IMR-90 (cell line): ENCODE data around the gene CTAGE9. TPM values are rescaled to one million over a fixed set of nuclear protein-coding genes. Genes with fewer than 3 reads are reported as not detected.

ENCODE experiments used
- ATAC-seq: fragments of 200-7000 bp; cut with Tn5 transposase; 2 replicates; pipeline ENCODE4 v1.9.1; 2020; ENCODE audit warnings: low read depth, mild to moderate bottlenecking, moderate library complexity
- BruUV-seq: library from RNA; stranded (reverse); fragments of 400-500 nt; replicated peaks from 2 replicates; lab custom pipeline; 2021; lab: Mats Ljungman, UMichigan
- CTCF ChIA-PET: fragments of 300-600 bp; formaldehyde crosslinking; extraction: SDS; loops from one replicate; lab custom pipeline; 2021; ENCODE audit warnings: antibody characterized with exemption; lab: Yijun Ruan, JAX
- POLR2A ChIA-PET: fragments of 300-600 bp; sonication (Branson Sonifier 250); formaldehyde crosslinking; loops from one replicate; lab custom pipeline; 2022; ENCODE audit warnings: antibody characterized with exemption; ENCODE audit not compliant: unreplicated experiment; lab: Charles Lee
- DNase-seq: peaks from one replicate; pipeline ENCODE4 v3.0.0; 2013
- H2AFZ ChIP-seq: replicated peaks from 2 replicates; pipeline ENCODE3; 2013; ENCODE audit warnings: low read length, mild to moderate bottlenecking; ENCODE audit not compliant: poor library complexity
- H2AK5ac ChIP-seq: 2 replicates; pipeline ENCODE4 v1.6.1; 2013; ENCODE audit warnings: low read depth, low read length, inconsistent platforms
- H2AK9ac ChIP-seq: replicated peaks from 2 replicates; pipeline ENCODE3; 2013; ENCODE audit warnings: mild to moderate bottlenecking, low read depth, low read length, moderate library complexity; ENCODE audit not compliant: poor library complexity
- H2BK120ac ChIP-seq: 2 replicates; pipeline ENCODE4 v1.6.1; 2013; ENCODE audit warnings: low read depth, low read length, inconsistent platforms
- H2BK15ac ChIP-seq: 3 replicates; pipeline ENCODE4 v1.6.1; 2013; ENCODE audit warnings: low read depth, low read length, inconsistent platforms
- H2BK20ac ChIP-seq: 2 replicates; pipeline ENCODE4 v1.6.1; 2013; ENCODE audit warnings: low read depth, mild to moderate bottlenecking, inconsistent platforms, low read length, moderate library complexity
- H2BK5ac ChIP-seq: 2 replicates; pipeline ENCODE4 v1.6.1; 2013; ENCODE audit warnings: mild to moderate bottlenecking, low read depth, low read length, inconsistent platforms; ENCODE audit not compliant: poor library complexity, severe bottlenecking
- H3K14ac ChIP-seq: replicated peaks from 2 replicates; pipeline ENCODE4 v1.6.1; 2013; ENCODE audit warnings: low read depth, low read length, inconsistent platforms
- H3K18ac ChIP-seq: 2 replicates; pipeline ENCODE4 v1.6.1; 2013; ENCODE audit warnings: low read depth, low read length, control low read depth
- H3K23ac ChIP-seq: 2 replicates; pipeline ENCODE4 v1.6.1; 2013; ENCODE audit warnings: low read depth, low read length, inconsistent platforms
- H3K27ac ChIP-seq: 2 replicates; pipeline ENCODE4 v1.5.1; 2013; ENCODE audit warnings: mild to moderate bottlenecking, control low read depth, low read length; ENCODE audit not compliant: insufficient read depth
- H3K27me3 ChIP-seq: 2 replicates; pipeline ENCODE4 v1.6.1; 2013; ENCODE audit warnings: low read length; ENCODE audit not compliant: control insufficient read depth, insufficient read depth
- H3K36me3 ChIP-seq: 2 replicates; pipeline ENCODE4 v1.6.1; 2013; ENCODE audit warnings: low read length, mixed read lengths; ENCODE audit not compliant: control insufficient read depth, insufficient read depth
- H3K4ac ChIP-seq: 2 replicates; pipeline ENCODE4 v1.6.1; 2013; ENCODE audit warnings: low read depth, low read length, inconsistent platforms
- H3K4me1 ChIP-seq: 2 replicates; pipeline ENCODE4 v1.6.1; 2013; ENCODE audit warnings: low read length, mixed read lengths; ENCODE audit not compliant: control insufficient read depth, insufficient read depth
- H3K4me2 ChIP-seq: 2 replicates; pipeline ENCODE4 v1.6.1; 2013; ENCODE audit warnings: low read depth, mild to moderate bottlenecking, control low read depth, low read length, moderate library complexity
- H3K4me3 ChIP-seq: 2 replicates; pipeline ENCODE4 v1.5.1; 2013; ENCODE audit warnings: low read depth, mild to moderate bottlenecking, control low read depth, low read length, moderate library complexity; ENCODE audit not compliant: insufficient read depth
- H3K56ac ChIP-seq: 2 replicates; pipeline ENCODE4 v1.6.1; 2013; ENCODE audit warnings: low read length, inconsistent platforms; ENCODE audit not compliant: insufficient read depth; ENCODE audit errors: extremely low read depth
- H3K79me1 ChIP-seq, 2 experiments: 2 replicates each; pipeline ENCODE4 v1.6.1; 2013; ENCODE audit warnings: low read length in 2 of 2, inconsistent platforms in 1 of 2, low read depth in 1 of 2
- H3K9ac ChIP-seq: 2 replicates; pipeline ENCODE4 v1.6.1; 2013; ENCODE audit warnings: low read depth, low read length, control low read depth
- H3K9me1 ChIP-seq: 2 replicates; pipeline ENCODE4 v1.6.1; 2013; ENCODE audit warnings: low read length, inconsistent platforms; ENCODE audit not compliant: insufficient read depth
- H3K9me3 ChIP-seq: 2 replicates; pipeline ENCODE4 v1.6.1; 2013; ENCODE audit warnings: low read length; ENCODE audit not compliant: control insufficient read depth, insufficient read depth
- H4K20me1 ChIP-seq: 2 replicates; pipeline ENCODE4 v1.6.1; 2013; ENCODE audit warnings: low read length, inconsistent platforms; ENCODE audit not compliant: insufficient read depth
- H4K5ac ChIP-seq: 2 replicates; pipeline ENCODE4 v1.6.1; 2013; ENCODE audit warnings: mild to moderate bottlenecking, low read depth, low read length, control low read depth
- H4K8ac ChIP-seq, 2 experiments: 2 replicates each; pipeline ENCODE4 v1.6.1; 2013; ENCODE audit warnings: low read depth in 2 of 2, low read length in 2 of 2, control low read depth in 1 of 2, inconsistent platforms in 1 of 2
- H4K91ac ChIP-seq: 2 replicates; pipeline ENCODE4 v1.6.1; 2013; ENCODE audit warnings: low read depth, low read length, inconsistent platforms; ENCODE audit not compliant: insufficient read depth
- BHLHE40 ChIP-seq: fragments of 150-350 bp; IDR thresholded peaks from 2 replicates; pipeline ENCODE4 v1.6.1; 2016; ENCODE audit warnings: mild to moderate bottlenecking, low read depth, low read length
- FOS ChIP-seq: fragments of 150-350 bp; IDR thresholded peaks from 2 replicates; pipeline ENCODE4 v1.6.1; 2016; ENCODE audit warnings: low read depth, low read length
- MXI1 ChIP-seq: IDR thresholded peaks from 2 replicates; pipeline ENCODE4 v1.6.1; 2012; ENCODE audit warnings: low read depth, mild to moderate bottlenecking, low read length, moderate library complexity, borderline replicate concordance
- NFE2L2 ChIP-seq: fragments of 150-350 bp; IDR thresholded peaks from 2 replicates; pipeline ENCODE4 v1.6.1; 2016; ENCODE audit warnings: low read depth, mild to moderate bottlenecking, low read length
- POLR2A ChIP-seq: IDR thresholded peaks from 2 replicates; pipeline ENCODE4 v1.6.1; 2012; ENCODE audit warnings: mild to moderate bottlenecking, low read depth, low read length
- RAD21 ChIP-seq: IDR thresholded peaks from 2 replicates; pipeline ENCODE4 v1.6.1; 2012; ENCODE audit warnings: low read length, improper control_type of control experiment
- RCOR1 ChIP-seq: IDR thresholded peaks from 2 replicates; pipeline ENCODE4 v1.6.1; 2012; ENCODE audit warnings: mild to moderate bottlenecking, low read length, improper control_type of control experiment; ENCODE audit not compliant: insufficient replicate concordance
- WGBS, 2 experiments: methylation state at CpG; one replicate each; pipeline versions ENCODE4 v1.1.5 to v1.1.7; 2013; ENCODE audit warnings: missing lambda C conversion rate in 2 of 2; ENCODE audit not compliant: insufficient read length in 1 of 2; ENCODE audit errors: extremely low coverage in 2 of 2; 5-methylcytosine and 5-hydroxymethylcytosine counted together
- dilution Hi-C: fragments of 300-500 bp; cut with HindIII; formaldehyde crosslinking; loops from one replicate; pipeline ENCODE4 v1.14.3; 2018; ENCODE audit warnings: low sequenced_read_pairs; ENCODE audit not compliant: unreplicated experiment
- in situ Hi-C: fragments of 300-500 bp; cut with MboI; formaldehyde crosslinking; loops from 3 replicates; pipeline ENCODE4 v1.14.3; 2019; ENCODE audit warnings: low sequenced_read_pairs, inconsistent platforms, mixed read lengths
- intact Hi-C: fragments of 100-400 bp; cut with micrococcal nuclease; formaldehyde crosslinking; loops from 2 replicates; pipeline ENCODE4 v1.10.0; 2022
- polyA plus RNA-seq, 3 experiments: library from polyadenylated mRNA; depleted of rRNA; stranded (reverse); fragments of >200 nt; gene quantifications; 2 replicates each; pipeline ENCODE4 v1.2.3, GENCODE V29; 2012; ENCODE audit warnings: low replicate concordance in 1 of 3
- total RNA-seq: library from RNA; depleted of rRNA; stranded (reverse); fragments of >200 nt; gene quantifications from 2 replicates; pipeline ENCODE4 v1.2.3, GENCODE V29; 2012

CTAGE9 gene
- total and polyA plus RNA-seq, 2 of the 4 experiments (the other 2 are of a cell fraction), result not detected

DNA sequence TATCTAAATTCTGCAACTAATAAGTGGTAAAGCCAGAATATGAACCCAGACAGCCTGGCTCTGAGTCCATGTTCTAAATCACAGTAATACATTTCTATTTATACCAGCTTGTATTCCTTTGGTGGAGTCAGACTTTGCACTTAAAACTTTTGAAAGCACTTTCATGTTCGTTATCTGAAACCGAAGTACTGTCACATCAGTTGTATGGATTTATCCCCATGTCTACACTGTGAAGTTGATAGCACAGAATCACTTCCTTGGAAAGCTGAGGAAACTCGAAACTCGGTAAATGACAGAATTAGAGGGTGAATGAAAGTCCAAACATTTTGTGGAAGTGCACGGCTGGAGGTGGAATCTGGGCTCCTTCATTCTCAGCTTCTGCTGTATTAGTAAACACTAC is 28.3 kb upstream of the CTAGE9 start:
- H3K4me2 ChIP-seq, result no peak overlapping the region
- H3K4me3 ChIP-seq, result no peak overlapping the region
- no peak overlapping the region for H2BK15ac ChIP-seq
- ChIA-PET POLR2A (no interaction called here), CTCF (no interaction called here)
- no peak overlapping the region for H4K91ac ChIP-seq
- no peak for TF ChIP-seq FOS
- TF ChIP-seq NFE2L2, result no peak
- no peak for TF ChIP-seq POLR2A
- TF ChIP-seq RAD21, result no peak
- TF ChIP-seq BHLHE40, result no peak
- TF ChIP-seq MXI1, result no peak
- no peak for TF ChIP-seq RCOR1
- H3K56ac ChIP-seq, result no peak overlapping the region
- no peaks in the 10 kb centered on the region for H3K36me3 ChIP-seq
- H3K9ac ChIP-seq, result no peak overlapping the region
- dilution Hi-C loops, result no loop called here
- in situ Hi-C loops, result no loop called here
- H2AK9ac ChIP-seq, result no peak overlapping the region
- no peaks in the 10 kb centered on the region for H3K9me3 ChIP-seq
- no peak overlapping the region for H2BK20ac ChIP-seq
- no peaks in the 10 kb centered on the region for H3K27me3 ChIP-seq
- no peak overlapping the region for H3K14ac ChIP-seq
- H4K5ac ChIP-seq, result no peak overlapping the region
- H2AFZ ChIP-seq, result no peak overlapping the region
- H4K20me1 ChIP-seq, result no peaks in the 10 kb centered on the region
- WGBS, 2 experiments, result no CpG with 5 or more reads among the region's 5 CpGs
- H3K4ac ChIP-seq, result no peak overlapping the region
- no peak overlapping the region for H3K23ac ChIP-seq
- no peak overlapping the region for H3K18ac ChIP-seq
- no peak overlapping the region for H3K27ac ChIP-seq
- H3K9me1 ChIP-seq, result no peaks in the 10 kb centered on the region
- BruUV-seq, result no TSS peak
- H2BK5ac ChIP-seq, result no peak overlapping the region
- H3K79me1 ChIP-seq, result no peaks in the 10 kb centered on the region
- intact Hi-C loops, result no loop called here
- no peak overlapping the region for H2AK5ac ChIP-seq
- H2BK120ac ChIP-seq, result no peak overlapping the region
- no peaks in the 10 kb centered on the region for H3K4me1 ChIP-seq
- no peak overlapping the region for H4K8ac ChIP-seq
- ATAC-seq, result no peak
- no peak for DNase-seq
